HG02623 (cell line): ENCODE results near the gene STYXL2.

ENCODE experiments used
- ATAC-seq: cut with Tn5 transposase; IDR thresholded peaks from one replicate; pipeline ENCODE4 v1.9.1; 2021; ENCODE audit warnings: moderate library complexity; ENCODE audit not compliant: unreplicated experiment

The STYXL2 gene

DNA sequence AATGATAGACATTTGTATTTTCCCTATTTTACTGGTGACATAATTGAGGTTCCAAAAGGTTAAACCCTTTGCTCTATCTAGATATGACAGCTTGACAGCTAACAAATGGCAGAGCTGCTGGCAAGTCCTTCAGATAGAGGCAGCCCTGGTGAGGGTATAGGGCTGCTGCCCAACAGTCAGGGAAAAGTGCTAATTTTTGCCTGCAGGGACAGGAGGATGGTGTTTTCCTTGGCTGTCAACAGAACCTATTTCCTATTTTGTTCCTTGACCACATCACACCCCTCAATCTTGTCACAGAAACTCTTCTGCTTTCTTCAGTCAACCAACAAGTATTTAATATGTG is 16.0 kb upstream of the STYXL2 start:
- ATAC-seq, result no peak

DNA sequence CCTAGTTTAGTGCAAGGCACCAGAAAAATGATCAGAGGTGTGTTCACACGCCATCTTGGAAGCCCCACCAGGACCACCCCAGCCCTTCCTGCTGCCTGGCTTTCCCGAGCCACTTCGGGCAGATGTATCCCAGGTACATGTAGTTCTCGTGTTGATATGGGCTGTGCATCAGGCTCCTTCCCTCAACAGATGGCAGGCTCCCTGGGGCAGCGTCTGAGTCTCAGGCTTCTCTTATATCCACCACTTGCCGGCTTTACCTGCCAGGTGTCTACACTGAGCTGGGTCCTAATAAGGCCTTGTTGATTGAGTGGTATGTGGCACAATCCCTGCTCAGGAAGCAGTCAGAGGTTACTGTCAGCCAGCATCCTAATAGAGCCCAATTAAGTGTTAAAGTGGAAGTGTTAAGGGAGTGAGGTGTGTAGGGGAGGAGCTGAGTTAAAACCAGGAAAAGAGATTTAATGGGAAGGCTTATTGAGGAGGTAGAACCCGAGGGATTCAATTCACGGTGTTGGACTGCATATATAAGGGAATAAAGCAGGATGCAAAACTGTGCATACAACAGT is 12.2 kb upstream of the STYXL2 start:
- no peak for ATAC-seq

DNA sequence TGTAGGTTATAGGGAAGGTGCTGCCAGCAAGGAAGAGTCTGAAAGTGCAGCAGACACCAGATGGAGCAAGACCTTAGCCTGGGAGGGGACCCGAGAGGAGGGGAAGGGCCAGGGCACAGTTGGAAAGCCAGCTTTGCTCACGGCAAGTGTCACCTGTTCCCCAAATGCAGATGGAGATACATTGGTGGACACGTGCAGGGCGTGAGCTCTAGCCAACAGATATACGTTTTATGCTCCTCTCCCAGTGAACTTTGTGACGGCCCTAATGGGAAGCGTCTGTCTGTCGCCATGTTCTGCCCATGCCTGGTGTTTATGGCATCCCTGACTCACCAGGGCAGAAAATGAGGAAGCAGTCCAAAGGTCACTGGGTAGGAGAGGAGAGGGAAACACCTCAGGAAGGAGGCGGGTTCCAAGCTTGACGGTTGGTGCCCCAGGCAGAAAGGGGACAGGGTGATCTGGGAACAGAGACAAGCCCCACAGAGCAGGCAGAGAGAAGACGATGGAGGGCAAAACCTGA is 11.3 kb upstream of the STYXL2 start:
- ATAC-seq, result no peak

DNA sequence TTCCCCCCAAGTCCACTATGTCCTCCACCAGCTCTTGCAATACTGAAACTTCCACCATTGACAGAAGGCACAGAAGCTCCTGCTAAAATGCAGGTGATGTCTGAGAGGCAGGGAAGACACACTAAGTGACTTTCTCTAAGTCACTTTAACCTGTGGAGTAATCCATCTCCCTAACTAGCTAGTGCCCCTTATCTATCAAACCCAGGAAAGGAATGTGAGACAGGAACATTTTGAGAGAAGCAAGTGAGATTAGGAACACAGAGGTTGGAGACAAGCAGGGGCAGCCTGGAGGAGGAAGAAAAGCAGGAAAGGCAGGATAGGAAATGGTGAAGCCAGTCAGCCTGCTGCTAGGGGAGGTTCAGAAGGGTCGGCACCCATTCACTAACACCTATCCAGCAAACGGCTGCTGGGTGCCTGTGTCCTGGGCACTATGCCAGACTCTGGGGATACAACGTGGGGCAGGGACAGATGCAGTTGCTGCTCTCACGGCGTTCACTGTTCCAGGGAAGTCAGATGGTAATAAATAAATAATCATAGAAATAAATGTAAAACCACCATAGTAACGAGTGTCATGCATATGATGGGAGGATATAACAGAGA is 10.7 kb upstream of the STYXL2 start:
- ATAC-seq, result no peak

DNA sequence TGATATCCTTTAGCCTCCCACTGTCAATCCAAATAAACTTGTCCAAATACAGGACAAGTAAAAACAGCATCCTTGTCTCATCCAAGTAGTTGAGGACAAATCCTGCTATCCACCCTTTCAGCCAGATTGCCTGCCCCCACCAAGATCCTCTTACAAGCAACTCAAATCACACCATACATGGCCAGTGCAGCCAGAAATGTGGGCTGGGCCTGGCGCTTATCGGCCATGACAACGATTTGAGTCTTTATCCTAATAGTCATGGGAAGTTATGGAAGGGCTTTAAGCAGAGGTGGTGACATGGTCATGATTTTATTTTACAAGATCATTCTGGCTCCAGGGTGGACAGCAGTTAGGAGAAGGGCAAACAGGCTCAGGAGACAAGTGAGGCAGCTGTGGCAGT is 10.0 kb upstream of the STYXL2 start:
- ATAC-seq, result no peak

DNA sequence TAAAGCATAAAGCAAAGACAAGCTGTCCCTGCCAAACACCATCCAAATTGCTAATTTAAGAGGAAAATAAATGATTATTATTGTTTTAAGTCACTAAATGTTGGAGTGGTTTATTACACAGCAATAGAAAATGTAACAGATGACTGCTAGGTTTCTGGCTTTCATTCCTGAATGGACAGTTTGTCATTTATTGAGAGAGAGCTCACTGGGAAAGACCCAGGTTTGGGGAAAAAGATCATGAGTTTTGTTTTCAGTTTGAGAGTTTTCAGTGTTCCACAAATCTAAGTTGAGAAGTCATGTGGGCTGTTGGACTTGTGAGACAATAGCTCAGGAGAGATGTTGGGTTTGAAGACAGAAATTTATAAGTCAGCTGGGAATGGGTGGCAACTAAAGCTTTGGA is 9.1 kb upstream of the STYXL2 start:
- ATAC-seq, result no peak

DNA sequence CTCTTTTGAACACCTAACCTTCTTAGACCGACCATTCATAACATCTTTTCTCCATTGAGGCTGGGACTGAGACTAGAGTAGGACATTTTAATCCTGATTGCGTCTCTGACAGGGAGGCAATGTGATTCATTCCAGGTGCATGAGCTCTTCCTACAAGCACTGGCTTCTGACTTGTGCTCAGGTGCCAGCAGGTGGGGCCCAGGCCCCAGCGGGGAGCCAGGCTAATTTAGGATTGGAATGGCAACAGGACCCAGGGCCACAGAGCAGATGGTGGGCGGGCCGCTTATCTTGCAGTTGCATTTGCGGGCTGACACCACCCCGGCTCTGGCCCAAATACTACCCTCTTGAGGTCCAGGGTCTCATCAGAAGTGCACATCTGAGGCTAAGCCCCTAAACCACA is 7.8 kb upstream of the STYXL2 start:
- ATAC-seq, result no peak

DNA sequence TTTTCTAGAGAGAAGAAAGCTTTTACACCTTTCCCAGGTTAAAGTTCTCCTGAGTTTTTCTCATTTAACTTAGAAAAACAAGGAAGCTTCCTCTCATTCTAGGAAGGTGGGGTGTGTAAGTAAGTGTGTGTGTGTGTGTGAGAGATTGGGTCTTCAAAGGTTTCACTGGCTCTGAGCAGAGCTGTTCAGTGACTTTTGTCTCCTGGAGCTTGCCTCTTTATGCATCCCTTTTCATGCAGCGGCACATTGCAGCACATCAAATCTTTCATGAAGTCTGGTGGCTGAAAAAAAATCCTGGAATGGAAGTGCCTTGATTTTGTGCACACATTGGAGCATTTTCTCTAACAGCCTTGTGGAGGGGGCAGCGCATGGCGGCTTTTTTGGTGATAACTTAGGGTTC is 7.1 kb upstream of the STYXL2 start:
- ATAC-seq, result no peak

DNA sequence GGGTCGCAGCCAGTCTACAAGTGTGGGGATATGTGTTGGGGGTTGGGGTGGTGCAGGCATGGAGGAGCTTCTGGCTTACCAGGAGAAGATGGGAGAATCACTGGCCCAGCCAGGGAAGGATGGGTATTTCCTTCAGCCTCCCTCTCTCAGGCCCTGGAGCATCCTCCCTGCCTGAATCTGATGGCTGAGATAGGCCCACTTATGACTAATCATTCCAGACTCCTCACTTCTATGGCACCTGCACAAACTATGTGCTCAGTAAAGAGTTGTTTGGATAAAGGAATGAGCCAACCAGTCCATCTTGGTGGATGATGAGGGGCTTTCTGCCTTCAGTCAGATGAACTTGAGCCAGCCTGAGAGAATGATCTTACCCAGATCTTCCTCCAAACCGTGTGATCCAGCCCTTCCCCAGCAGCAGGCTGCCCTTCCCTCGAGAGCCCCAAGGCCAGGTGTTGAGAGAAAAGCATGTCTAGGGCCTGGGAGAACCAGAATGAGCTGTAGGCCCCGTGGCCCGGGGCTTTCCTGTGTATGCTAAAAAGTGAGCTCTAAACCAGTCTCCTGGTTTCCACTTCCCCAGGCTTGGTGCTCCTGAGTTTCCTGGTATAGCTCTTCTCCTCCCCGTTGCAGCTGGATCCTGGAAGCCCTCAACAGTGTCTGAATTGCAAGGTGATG is 5.0 kb upstream of the STYXL2 start:
- ATAC-seq, result no peak

DNA sequence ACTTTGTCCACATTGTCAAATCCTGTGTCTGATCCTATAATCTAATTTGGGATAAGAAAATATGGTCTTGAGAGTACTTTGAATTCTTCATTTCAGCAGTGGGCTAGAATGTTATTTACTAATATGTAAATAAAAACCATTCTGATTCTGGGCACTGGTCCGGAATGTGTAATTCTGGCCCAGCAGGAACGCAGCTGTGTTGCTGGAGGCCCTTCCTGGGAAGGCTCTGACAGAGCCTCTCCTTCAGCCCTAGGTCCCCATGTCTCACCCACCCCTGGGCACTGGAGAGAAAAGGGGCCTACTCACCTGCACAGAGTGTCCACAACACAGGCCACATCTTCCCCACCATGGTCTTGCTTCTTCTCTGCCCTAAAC is 3.9 kb upstream of the STYXL2 start:
- no peak for ATAC-seq

DNA sequence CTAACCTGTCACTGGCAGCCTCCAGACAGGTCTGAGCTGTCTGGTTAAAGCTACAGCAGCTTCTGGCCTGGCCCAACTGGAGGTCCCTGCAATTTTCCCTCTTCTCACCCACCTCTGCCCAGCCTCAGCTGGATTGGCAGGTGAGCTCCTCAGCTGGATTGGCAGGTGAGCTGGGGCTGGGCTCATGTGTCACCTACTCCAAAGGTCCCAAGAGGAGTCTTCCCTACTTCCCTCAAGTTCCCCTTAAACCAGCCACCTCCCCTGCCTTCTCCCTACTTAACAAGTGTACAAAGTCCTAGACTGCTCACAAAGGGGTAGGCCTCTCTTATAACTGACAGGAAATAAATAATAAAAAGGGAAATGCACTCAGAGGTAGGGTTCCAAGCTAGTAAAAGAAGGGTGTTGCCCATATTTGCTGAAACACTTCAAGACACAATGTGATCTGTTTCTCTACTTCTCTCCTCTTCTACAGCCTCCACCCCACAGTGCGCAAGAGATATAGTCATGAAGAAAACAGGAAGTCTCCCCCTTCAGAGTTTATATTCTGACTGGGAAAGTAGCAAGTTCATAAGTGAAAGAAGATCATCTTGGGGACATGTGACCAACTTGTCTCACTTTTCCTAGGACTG is 3.4 kb upstream of the STYXL2 start, which contains the start of gene GPA33:
Gene GPA33 (minus strand): TSS at position 64 of the 629 bp plus-strand sequence. CDS start 90 bp downstream, outside the sequence.
- ATAC-seq, result peak; percentile 53

DNA sequence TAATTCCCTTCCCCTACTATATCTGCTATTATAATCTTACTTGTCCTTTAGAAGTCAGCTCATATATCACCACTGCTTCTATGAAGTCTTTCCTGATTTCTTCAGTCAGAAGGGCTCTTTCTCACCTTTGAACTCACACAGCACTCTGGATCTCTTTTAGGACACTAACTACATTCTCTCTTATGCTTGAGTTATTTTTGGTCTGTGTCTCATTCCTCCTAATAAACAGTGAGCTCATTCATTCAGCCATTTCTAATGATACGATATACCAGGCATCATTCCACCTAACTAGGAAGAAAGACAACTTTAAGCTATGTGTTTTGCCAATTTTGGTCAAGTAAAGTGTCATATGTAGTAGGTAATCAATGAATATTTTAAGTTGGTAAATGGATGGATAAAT is 1.2 kb upstream of the STYXL2 start:
- ATAC-seq, result no peak

DNA sequence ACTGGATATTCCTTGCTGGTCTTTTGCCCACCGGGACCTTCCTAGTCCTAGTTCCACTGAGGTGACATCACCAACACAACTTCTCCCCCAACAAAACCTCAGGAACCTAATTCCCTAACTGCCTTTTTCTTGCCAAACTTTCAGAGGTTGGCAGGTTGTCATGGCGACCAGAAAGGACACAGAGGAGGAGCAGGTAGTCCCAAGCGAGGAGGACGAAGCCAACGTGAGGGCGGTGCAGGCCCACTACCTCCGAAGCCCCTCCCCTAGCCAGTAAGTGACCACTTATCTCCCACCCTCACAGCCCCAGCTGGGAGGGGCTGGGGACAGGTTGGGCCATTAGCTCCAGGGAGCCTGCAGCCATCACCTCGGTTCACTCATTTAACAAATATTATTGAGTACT is 815 bp downstream of the STYXL2 start:
- ATAC-seq, result no peak

DNA sequence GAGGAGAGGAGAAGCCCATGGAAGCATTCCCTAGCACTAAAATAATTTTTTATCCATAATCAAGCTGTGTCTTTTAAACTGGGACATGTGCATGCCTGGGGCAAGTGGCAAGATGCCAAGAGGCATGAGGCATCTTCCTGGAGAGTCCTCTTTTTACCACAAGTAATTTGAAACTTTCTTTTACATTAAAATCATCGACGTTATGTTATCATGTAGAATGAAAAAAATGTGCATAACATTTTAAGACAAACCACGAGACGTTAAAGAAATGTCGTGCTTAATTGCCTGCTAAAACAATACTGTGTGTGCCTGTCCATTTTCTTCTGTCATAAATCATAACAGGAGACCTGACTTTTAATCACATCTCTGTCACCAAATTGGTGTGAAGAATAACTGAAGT is 1.5 kb downstream of the STYXL2 start:
- no peak for ATAC-seq

DNA sequence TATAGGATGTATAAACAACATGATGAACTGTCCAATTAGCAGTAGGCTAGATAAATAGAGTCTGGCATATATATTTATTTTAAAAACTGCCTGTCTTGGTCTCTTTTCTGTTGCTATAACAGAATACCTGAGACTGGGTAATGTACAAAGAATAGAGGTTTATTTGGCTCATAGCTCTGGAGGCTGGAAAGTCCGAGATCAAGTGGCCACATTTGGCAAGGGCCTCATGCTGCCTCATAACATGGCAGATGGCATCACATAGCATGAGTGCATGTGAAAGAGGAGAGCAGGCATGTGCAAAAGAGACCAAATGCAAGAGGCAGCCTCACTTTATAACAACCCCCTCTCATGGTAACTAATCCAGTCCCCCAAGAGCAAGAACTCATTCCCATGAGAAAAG is 6.0 kb downstream of the STYXL2 start:
- no peak for ATAC-seq

DNA sequence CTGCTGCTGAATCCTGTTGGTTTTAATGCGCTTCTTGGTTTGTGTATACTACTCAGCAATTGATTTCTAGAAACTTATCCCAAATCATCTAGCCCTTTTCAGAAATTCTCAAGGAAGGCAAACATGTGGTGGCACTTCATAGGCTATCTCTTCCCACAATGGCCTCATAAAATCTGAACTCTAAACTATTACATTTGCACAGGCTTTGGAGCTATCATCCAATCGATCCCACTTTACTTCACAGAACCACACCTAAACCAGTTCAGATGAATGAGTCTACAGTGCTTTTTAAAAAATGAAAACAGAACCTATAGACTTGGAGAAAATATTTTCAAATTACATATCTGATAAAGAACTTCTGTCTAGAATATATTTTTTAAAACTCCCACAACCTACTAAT is 6.9 kb downstream of the STYXL2 start:
- ATAC-seq, result no peak

DNA sequence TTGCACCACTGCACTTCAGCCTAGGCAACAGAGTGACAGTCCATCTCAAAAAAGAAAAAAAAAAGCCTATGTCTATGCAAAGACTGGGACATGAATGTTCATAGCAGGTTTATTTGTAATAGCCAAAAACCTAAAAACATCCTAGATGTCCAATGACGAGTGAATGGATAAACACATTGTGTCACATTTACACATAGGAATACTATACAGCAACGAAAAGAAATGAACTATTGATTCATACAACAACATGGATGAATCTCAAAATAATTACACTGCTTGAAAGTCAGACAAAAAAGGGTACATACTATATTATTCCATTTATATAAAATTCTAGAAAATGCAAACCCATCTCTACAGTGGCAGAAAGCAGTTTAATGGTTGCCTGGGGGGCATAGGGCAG is 7.9 kb downstream of the STYXL2 start:
- ATAC-seq, result no peak

DNA sequence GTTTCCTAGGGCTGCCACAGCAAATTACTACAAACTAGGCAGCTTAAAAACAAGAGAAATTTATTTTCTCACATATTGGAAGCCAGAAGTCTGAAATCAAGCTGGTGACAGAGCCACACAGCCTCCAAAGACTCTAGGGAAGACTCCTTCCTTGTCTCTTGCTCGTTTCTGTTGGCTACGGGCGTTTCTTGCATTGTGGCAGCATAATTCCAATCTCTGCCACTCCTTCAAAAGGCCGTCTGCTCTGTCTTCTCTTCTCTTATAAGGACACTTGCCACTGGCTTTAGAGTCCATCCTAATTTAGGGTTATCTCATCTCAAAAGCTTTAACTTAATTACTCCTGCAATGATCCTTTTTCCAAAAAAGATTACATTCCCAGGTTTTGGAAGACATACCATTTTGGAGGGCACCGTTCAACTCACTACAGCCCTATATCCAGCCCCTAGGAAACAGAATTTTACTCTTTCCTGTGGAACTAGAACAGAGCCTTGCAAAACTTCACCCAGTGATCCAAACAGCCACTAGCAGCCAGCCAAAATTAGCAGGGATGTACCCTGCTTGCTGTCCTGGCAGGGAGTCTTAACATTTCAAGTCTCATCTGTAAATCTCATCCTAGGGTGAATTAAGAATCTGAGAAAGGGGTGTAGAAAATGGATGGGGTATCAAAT is 9.2 kb downstream of the STYXL2 start:
- ATAC-seq, result no peak

DNA sequence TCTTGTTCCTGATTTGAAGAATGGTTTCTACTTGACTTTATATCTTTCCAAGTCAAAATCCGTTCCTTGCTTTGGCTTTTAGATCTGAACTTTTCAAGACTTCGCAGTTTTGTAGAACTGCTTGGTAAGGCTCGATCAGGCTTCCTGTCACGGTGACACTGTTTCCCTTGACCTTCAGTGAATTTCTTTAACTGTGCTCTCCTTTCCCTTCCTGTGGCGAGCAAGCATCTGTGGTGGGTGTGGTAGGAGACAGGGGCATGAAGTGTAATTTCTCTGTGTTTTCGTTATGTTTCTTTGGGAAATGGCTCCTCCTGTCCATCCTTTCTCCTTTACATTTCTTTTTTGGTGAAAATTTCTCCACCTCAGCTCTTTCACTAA is 10.4 kb downstream of the STYXL2 start:
- ATAC-seq, result no peak

DNA sequence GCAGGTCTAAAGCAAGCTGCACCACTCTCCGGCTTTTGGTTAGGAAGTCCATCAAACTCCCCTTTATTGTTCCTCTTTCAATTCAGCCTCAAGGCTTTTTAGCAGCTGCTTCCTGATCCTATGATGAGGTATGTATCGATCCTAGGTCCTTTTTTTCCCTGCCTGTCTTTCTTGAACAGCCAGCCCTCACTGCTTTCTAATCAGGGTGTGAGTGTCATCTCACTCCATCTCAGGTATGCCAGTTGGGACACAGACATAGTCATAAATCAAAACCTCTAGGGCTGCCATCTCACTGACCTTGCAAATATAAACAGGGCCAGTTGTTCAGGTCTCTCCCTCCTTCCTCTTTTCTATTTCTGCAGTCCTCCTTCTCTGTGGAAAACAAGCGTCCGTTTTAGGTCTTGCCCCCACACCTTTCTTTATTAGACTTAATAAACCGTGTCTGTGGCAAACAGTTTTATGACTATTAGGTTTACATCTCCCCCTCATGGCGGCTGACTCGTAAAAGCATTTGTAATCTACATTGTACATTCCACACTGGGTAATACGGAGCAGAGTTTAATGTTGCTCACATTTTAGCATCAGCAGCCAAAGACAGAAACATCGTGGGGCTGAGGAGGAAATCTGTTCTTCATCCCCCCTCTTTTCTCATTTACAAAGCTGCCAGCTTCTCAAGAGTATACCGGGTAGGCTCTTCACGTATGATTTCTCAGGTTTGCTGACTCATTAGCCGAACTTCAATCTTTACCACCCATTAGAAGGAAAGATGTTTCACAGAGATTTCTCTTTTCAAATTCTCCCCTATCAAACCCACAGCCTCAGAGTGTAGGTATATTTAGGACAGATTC is 11.6 kb downstream of the STYXL2 start:
- ATAC-seq, result no peak

DNA sequence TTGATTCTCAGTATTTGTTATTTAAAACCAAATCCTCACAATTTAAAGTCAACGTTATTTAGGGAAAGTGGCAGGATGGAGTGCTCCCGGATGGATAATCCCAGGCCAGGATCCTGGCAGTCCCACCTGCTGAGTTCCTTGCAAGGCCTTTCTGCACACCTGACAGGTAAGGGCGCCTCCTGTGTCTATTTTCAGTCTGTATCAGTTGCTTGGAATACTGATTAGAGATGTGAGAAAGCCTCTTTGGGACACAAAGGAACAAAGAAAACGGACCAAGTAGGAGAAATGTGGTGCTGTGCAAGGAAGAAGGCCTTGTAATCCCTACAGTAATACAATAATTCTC is 12.2 kb downstream of the STYXL2 start:
- ATAC-seq, result no peak
